Keratinocyte (primary cell): ENCODE results near the gene SENP5.

ENCODE experiments used
- CTCF ChIP-seq, 3 experiments: IDR thresholded peaks in 1 of 3; conservative IDR thresholded peaks in 1 of 3; optimal IDR thresholded peaks in 1 of 3; 2 replicates in 2 of 3; 3 replicates in 1 of 3; pipeline versions ENCODE3 to v1.5.1; 2011; ENCODE audit warnings: low read length in 3 of 3, mild to moderate bottlenecking in 3 of 3, moderate library complexity in 2 of 3, control low read depth in 1 of 3, inconsistent platforms in 1 of 3; ENCODE audit not compliant: insufficient read depth in 2 of 3; ENCODE audit errors: extremely low read depth in 1 of 3
- EZH2 ChIP-seq: IDR thresholded peaks from one replicate; pipeline ENCODE4 v1.6.1; 2012; ENCODE audit warnings: inconsistent platforms, mild to moderate bottlenecking, low read length, moderate library complexity

DNA sequence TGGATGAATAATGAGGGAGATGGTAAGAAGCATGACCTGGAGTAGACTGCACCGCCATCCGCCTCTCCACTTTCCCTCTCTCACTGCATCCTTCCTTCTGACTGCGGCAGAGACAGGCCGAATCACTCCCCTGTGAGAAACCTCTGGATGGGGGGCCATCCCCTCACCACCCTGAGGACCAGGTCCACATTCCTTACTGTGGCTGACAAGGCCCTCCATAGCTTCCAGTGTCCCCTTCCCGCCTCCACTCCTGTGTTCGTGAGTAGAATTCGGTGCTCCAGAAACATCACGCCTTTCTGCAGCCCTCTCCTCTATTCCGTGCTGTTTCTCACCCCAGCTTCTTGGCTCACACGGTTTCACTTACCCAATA is 98.1 kb downstream of the SENP5 start:
- TF ChIP-seq CTCF (optimal IDR thresholded peaks at IDR 0.05 in 1 of 3, IDR thresholded peaks at IDR 0.05 in 1 of 3, conservative IDR thresholded peaks at IDR 0.05 in 1 of 3; ENCODE audit: extremely low read depth in 1 of 3, insufficient read depth in 2 of 3, low read length in 3 of 3) (no peak), EZH2 (no peak)
